Loucy (cell line): ENCODE data around the gene TTL.
A peak's percentile ranks its signal among the peaks of the same experiment; 100 is the strongest.
"Not testable (repeated sequence)": the region's sequence is repeated elsewhere in the genome, so short reads cannot be mapped to it uniquely, and the experiment has no call there.

Experiments used
- H2AFZ ChIP-seq: fragments of 200-600 bp; sonication (generic); 2 replicates; pipeline ENCODE4 v1.6.0; 2016; ENCODE audit warnings: antibody characterized with exemption, mild to moderate bottlenecking, low read length, moderate library complexity
- H3F3A ChIP-seq: fragments of 200-600 bp; 2 replicates; pipeline ENCODE4 v1.6.0; 2016; ENCODE audit warnings: antibody characterized with exemption, low read depth, mild to moderate bottlenecking
- H3K27me3 ChIP-seq: fragments of 200-600 bp; sonication (generic); 2 replicates; pipeline ENCODE4 v1.6.1; 2014; ENCODE audit warnings: low read length, mild to moderate bottlenecking; ENCODE audit not compliant: insufficient read depth, poor library complexity, severe bottlenecking
- H3K36me3 ChIP-seq: fragments of 200-600 bp; sonication (generic); 2 replicates; pipeline ENCODE4 v1.6.1; 2016; ENCODE audit warnings: low read length; ENCODE audit not compliant: insufficient read depth
- H3K4me1 ChIP-seq: fragments of 200-600 bp; sonication (generic); 2 replicates; pipeline ENCODE4 v1.5.1; 2014; ENCODE audit warnings: low read length, mild to moderate bottlenecking; ENCODE audit not compliant: insufficient read depth, poor library complexity, severe bottlenecking
- H3K4me2 ChIP-seq: fragments of 200-600 bp; sonication (generic); 2 replicates; pipeline ENCODE4 v1.6.0; 2014; ENCODE audit warnings: antibody characterized with exemption, low read length, low read depth, mild to moderate bottlenecking; ENCODE audit not compliant: poor library complexity, severe bottlenecking
- H3K4me3 ChIP-seq: fragments of 200-600 bp; sonication (generic); 2 replicates; pipeline ENCODE4 v1.5.1; 2014; ENCODE audit warnings: low read length, mild to moderate bottlenecking, mixed read lengths; ENCODE audit not compliant: poor library complexity, severe bottlenecking
- H3K79me2 ChIP-seq: fragments of 200-600 bp; sonication (generic); 2 replicates; pipeline ENCODE4 v1.6.1; 2014; ENCODE audit warnings: low read length; ENCODE audit not compliant: insufficient read depth
- H3K9ac ChIP-seq: fragments of 200-600 bp; sonication (generic); 2 replicates; pipeline ENCODE4 v1.6.0; 2014; ENCODE audit warnings: mild to moderate bottlenecking, low read depth, low read length, moderate library complexity; ENCODE audit not compliant: poor library complexity, severe bottlenecking
- H3K9me2 ChIP-seq: fragments of 200-600 bp; sonication (generic); replicated peaks from 2 replicates; pipeline ENCODE4 v1.6.1; 2016; ENCODE audit warnings: low read depth, low read length, mixed read lengths
- H3K9me3 ChIP-seq: fragments of 200-600 bp; sonication (generic); 2 replicates; pipeline ENCODE4 v1.6.1; 2014; ENCODE audit warnings: mild to moderate bottlenecking, antibody characterized with exemption, low read length, low read depth; ENCODE audit not compliant: insufficient read depth
- H4K20me1 ChIP-seq: fragments of 200-600 bp; sonication (generic); 2 replicates; pipeline ENCODE4 v1.6.0; 2014; ENCODE audit warnings: antibody characterized with exemption, low read length, mild to moderate bottlenecking; ENCODE audit not compliant: insufficient read depth, poor library complexity, severe bottlenecking
- CTCF ChIP-seq: fragments of 200-600 bp; sonication (generic); conservative IDR thresholded peaks from 2 replicates; pipeline ENCODE4 v1.5.1; 2014; ENCODE audit warnings: mild to moderate bottlenecking, antibody characterized with exemption, low read length
- EZH2phosphoT487 ChIP-seq: fragments of 200-600 bp; IDR thresholded peaks from 2 replicates; pipeline ENCODE4 v1.6.1; 2018; ENCODE audit warnings: antibody characterized with exemption, mild to moderate bottlenecking, moderate library complexity, borderline replicate concordance

The TTL gene

GRCh38 chr2:112566104-112566503, 84.1 kb downstream of the TTL start:
- Histone ChIP-seq H2AFZ (no peak overlapping the region), H3K79me2 (no peaks in the 10 kb centered on the region), H3F3A (no peaks in the 10 kb centered on the region), H3K36me3 (peaks cover 60% of the 10 kb centered on the region), H3K9ac (no peak overlapping the region), H3K9me3 (no peaks in the 10 kb centered on the region), H3K4me2 (no peak overlapping the region), H3K4me3 (no peak overlapping the region), H3K9me2 (no peaks in the 10 kb centered on the region), H3K4me1 (no peaks in the 10 kb centered on the region), H4K20me1 (no peaks in the 10 kb centered on the region), H3K27me3 (no peaks in the 10 kb centered on the region)
- TF ChIP-seq EZH2phosphoT487 (no peak), CTCF (no peak)

DNA sequence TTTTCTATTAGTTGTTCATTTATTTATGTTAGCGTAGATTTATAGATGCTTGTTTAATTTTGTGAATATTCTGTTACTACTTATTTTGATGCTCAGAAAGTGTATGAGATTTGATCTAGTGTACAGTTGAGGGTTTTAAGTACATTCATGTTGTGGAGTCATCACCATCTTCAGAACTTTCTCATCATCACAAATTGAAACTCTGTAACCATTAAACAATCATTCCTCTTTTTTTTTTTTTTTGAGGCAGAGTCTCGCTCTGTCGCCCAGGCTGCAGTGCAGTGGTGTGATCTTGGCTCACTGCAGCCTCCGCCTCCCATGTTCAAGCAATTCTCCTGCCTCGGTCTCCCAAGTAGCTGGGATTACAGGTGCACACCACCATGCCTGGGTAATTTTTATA, 84.6 kb downstream of the TTL start:
- not testable (repeated sequence) for H3K9ac ChIP-seq, H3K4me1 ChIP-seq
- H3K36me3 ChIP-seq = peaks cover 60% of the 10 kb centered on the region

GRCh38 chr2:112572005-112572404, 90.0 kb downstream of the TTL start:
- Histone ChIP-seq H3K79me2 (no peaks in the 10 kb centered on the region), H2AFZ (no peak overlapping the region), H3K4me2 (no peak overlapping the region), H3K9me3 (no peaks in the 10 kb centered on the region), H3F3A (no peaks in the 10 kb centered on the region), H3K4me3 (no peak overlapping the region), H3K27me3 (no peaks in the 10 kb centered on the region), H3K9ac (no peak overlapping the region), H3K9me2 (no peaks in the 10 kb centered on the region), H3K4me1 (no peaks in the 10 kb centered on the region), H4K20me1 (no peaks in the 10 kb centered on the region), H3K36me3 (peaks cover 91% of the 10 kb centered on the region; the same call in 1 of the 2 replicates)
- no peak for TF ChIP-seq EZH2phosphoT487
- no peak for TF ChIP-seq CTCF

More for the DNA sequence above, 84.6 kb downstream of the TTL start:
- not testable (repeated sequence) for H3F3A ChIP-seq, H3K4me3 ChIP-seq, H3K27me3 ChIP-seq, H2AFZ ChIP-seq, H3K9me3 ChIP-seq, H3K9me2 ChIP-seq, H4K20me1 ChIP-seq, H3K79me2 ChIP-seq, H3K4me2 ChIP-seq

DNA sequence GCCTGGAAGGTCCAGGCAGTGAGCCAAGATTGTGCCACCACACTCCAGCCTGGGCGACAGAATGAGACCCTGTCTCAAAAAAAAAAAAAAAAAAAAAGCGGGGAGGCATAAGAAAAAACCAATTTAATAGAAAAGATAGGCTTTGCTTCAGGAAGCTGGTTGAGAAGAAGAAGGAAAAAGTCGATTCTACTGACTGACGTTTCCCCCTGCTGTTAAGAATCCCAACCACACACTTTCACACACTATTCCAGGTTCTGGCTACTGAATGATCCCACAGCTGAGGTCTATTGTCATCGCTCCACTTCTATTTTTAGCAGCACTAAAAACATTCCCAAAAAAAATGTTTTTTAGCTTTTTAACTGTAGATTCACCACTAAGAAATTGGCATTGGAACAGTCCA, 95.8 kb downstream of the TTL start:
- Histone ChIP-seq H3K36me3 (peaks cover 38% of the 10 kb centered on the region; the same call in 1 of the 2 replicates), H3K4me2 (no peak overlapping the region), H3K4me1 (no peaks in the 10 kb centered on the region), H2AFZ (no peak overlapping the region), H3K9me2 (no peaks in the 10 kb centered on the region), H3K27me3 (no peaks in the 10 kb centered on the region), H3K9me3 (no peaks in the 10 kb centered on the region), H4K20me1 (no peaks in the 10 kb centered on the region), H3K4me3 (no peak overlapping the region), H3K79me2 (no peaks in the 10 kb centered on the region), H3K9ac (no peak overlapping the region), H3F3A (no peaks in the 10 kb centered on the region)
- TF ChIP-seq CTCF (0 out of 2 replicates have a peak, but pooled peaks have one; percentile 17), EZH2phosphoT487 (no peak)
